PC-3 (cell line): ENCODE measurements around the gene CPS1. TPM values are rescaled to one million over a fixed set of nuclear protein-coding genes. Genes with fewer than 3 reads are reported as not detected.

Source experiments
- ATAC-seq: fragments of 200-7000 bp; cut with Tn5 transposase; 2 replicates; pipeline ENCODE4 v1.9.1; 2020; ENCODE audit warnings: mild to moderate bottlenecking, moderate library complexity
- Bru-seq: library from RNA; stranded (reverse); fragments of 400-500 nt; gene quantifications from one replicate; lab custom pipeline; 2021; lab: Mats Ljungman, UMichigan
- BruChase-seq, 2 experiments: library from RNA; stranded (reverse); fragments of 400-500 nt; gene quantifications; one replicate each; lab custom pipeline; 2021; lab: Mats Ljungman, UMichigan
- BruUV-seq: library from RNA; stranded (reverse); fragments of 400-500 nt; replicated peaks from 2 replicates; lab custom pipeline; 2021; lab: Mats Ljungman, UMichigan
- CTCF ChIA-PET: fragments of 300-600 bp; sonication (Branson Sonifier 250); formaldehyde crosslinking; loops from one replicate; lab custom pipeline; 2022; ENCODE audit warnings: antibody characterized with exemption; lab: Charles Lee
- POLR2A ChIA-PET: fragments of 300-600 bp; sonication (Branson Sonifier 250); formaldehyde crosslinking; loops from one replicate; lab custom pipeline; 2022; ENCODE audit warnings: antibody characterized with exemption; ENCODE audit not compliant: unreplicated experiment; lab: Charles Lee
- DNase-seq: peaks from one replicate; pipeline ENCODE4 v3.0.0-alpha.2; 2015
- H2AFZ ChIP-seq: fragments of 300-600 bp; sonication (generic); 2 replicates; pipeline ENCODE4 v1.6.0; 2016; ENCODE audit warnings: antibody characterized with exemption, low read length
- H3F3A ChIP-seq: fragments of 300-600 bp; sonication (generic); one replicate; pipeline ENCODE4 v1.6.0; 2017; ENCODE audit warnings: antibody characterized with exemption, low read length, control low read depth, mild to moderate bottlenecking; ENCODE audit not compliant: unreplicated experiment
- H3K27ac ChIP-seq: fragments of 300-600 bp; sonication (generic); 2 replicates; pipeline ENCODE4 v1.5.1; 2016; ENCODE audit warnings: mild to moderate bottlenecking, low read length
- H3K27me3 ChIP-seq: fragments of 300-600 bp; sonication (generic); 2 replicates; pipeline ENCODE4 v1.6.1; 2016; ENCODE audit warnings: low read length, mixed read lengths
- H3K36me3 ChIP-seq: fragments of 300-600 bp; sonication (generic); 2 replicates; pipeline ENCODE4 v1.6.1; 2016; ENCODE audit warnings: low read depth, mixed run types, low read length, mixed read lengths
- H3K4me1 ChIP-seq: fragments of 300-600 bp; sonication (generic); 2 replicates; pipeline ENCODE4 v1.5.1; 2016; ENCODE audit warnings: low read length; ENCODE audit not compliant: insufficient read depth
- H3K4me2 ChIP-seq: fragments of 300-600 bp; sonication (generic); 2 replicates; pipeline ENCODE4 v1.6.0; 2016; ENCODE audit warnings: low read length
- H3K4me3 ChIP-seq: fragments of 300-600 bp; sonication (generic); 2 replicates; pipeline ENCODE4 v1.5.1; 2016; ENCODE audit warnings: mild to moderate bottlenecking, low read length, mixed read lengths
- H3K79me2 ChIP-seq: fragments of 300-600 bp; sonication (generic); 2 replicates; pipeline ENCODE4 v1.6.1; 2017; ENCODE audit warnings: low read length, mixed read lengths
- H3K9ac ChIP-seq: fragments of 300-600 bp; sonication (generic); 2 replicates; pipeline ENCODE4 v1.6.0; 2016; ENCODE audit warnings: mild to moderate bottlenecking, low read length
- H3K9me2 ChIP-seq: fragments of 300-600 bp; sonication (generic); replicated peaks from 2 replicates; pipeline ENCODE4 v1.6.1; 2016; ENCODE audit warnings: mixed run types, low read length, mixed read lengths
- H3K9me3 ChIP-seq: fragments of 300-600 bp; sonication (generic); 2 replicates; pipeline ENCODE4 v1.6.1; 2016; ENCODE audit warnings: low read length, mixed read lengths
- H4K20me1 ChIP-seq: fragments of 300-600 bp; sonication (generic); 2 replicates; pipeline ENCODE4 v1.6.1; 2016; ENCODE audit warnings: low read length, mixed read lengths
- CTCF ChIP-seq: fragments of 300-600 bp; sonication (generic); conservative IDR thresholded peaks from 2 replicates; pipeline ENCODE4 v1.5.1; 2017; ENCODE audit warnings: antibody characterized with exemption, low read depth, mild to moderate bottlenecking, low read length
- EZH2 ChIP-seq: fragments of 300-600 bp; sonication (generic); IDR thresholded peaks from one replicate; pipeline ENCODE4 v1.6.1; 2017; ENCODE audit warnings: antibody characterized with exemption, mild to moderate bottlenecking, low read length; ENCODE audit not compliant: unreplicated experiment
- EZH2phosphoT487 ChIP-seq: fragments of 300-600 bp; sonication (generic); IDR thresholded peaks from 2 replicates; pipeline ENCODE4 v1.6.1; 2018; ENCODE audit warnings: mild to moderate bottlenecking, antibody characterized with exemption, low read length, borderline replicate concordance
- intact Hi-C: fragments of 100-400 bp; cut with micrococcal nuclease; formaldehyde crosslinking; loops from 2 replicates; pipeline ENCODE4 v1.9.0; 2023
- long read RNA-seq: library from polyadenylated mRNA; unstranded; transcript quantifications from one replicate; pipeline ENCODE4 v2.0.0, GENCODE V29; 2021; ENCODE audit not compliant: unreplicated experiment
- total RNA-seq: library from RNA; depleted of rRNA; stranded (reverse); fragments of >200 nt; gene quantifications from 2 replicates; pipeline ENCODE4 v1.2.3, GENCODE V29; 2014; rRNA removed

CPS1 gene
- 17.7 and 17.9 TPM in 2 replicates for total RNA-seq
- Bru-seq, nascent RNA = percentile 44 among the genes with signal in this experiment
- percentile 35 among the genes with signal in this experiment for BruChase-seq, experiment 1, labeled RNA remaining after a 6-hour chase
- percentile 36 among the genes with signal in this experiment for BruChase-seq, experiment 2, labeled RNA remaining after a 2-hour chase
- long read RNA-seq, partial matches to known transcripts = 2 of 7 reads
- long read RNA-seq, other reads (novel, unspliced or antisense) = 5 of 7 reads

GRCh38 chr2:210556329-210556980 lies at the start of gene CPS1:
Gene CPS1, plus strand, starts transcription at chr2:210556599. Its CDS starts 135 bp downstream, at chr2:210556734.
- H3K9me2 ChIP-seq = no peaks in the 10 kb centered on the region
- TF ChIP-seq CTCF = no peak
- TF ChIP-seq EZH2 = no peak
- TF ChIP-seq EZH2phosphoT487 = no peak
- H3K27ac ChIP-seq = no peak within 1 kb of the TSS
- H3K4me2 ChIP-seq = no peak within 1 kb of the TSS
- ChIA-PET CTCF (no interaction called here), POLR2A (no interaction called here)
- H2AFZ ChIP-seq = no peak within 1 kb of the TSS
- DNase-seq = no peak
- H3K9me3 ChIP-seq = no peaks in the 10 kb centered on the region
- no peaks in the 10 kb centered on the region for H3K36me3 ChIP-seq
- BruUV-seq = no TSS peak
- no peak for ATAC-seq
- no peak within 1 kb of the TSS for H3K9ac ChIP-seq
- no peaks in the 10 kb centered on the region for H3K27me3 ChIP-seq
- H3F3A ChIP-seq = no peaks in the 10 kb centered on the region
- H4K20me1 ChIP-seq = no peaks in the 10 kb centered on the region
- H3K4me3 ChIP-seq = no peak within 1 kb of the TSS
- no peaks in the 10 kb centered on the region for H3K79me2 ChIP-seq
- intact Hi-C loops = no loop called here
- no peaks in the 10 kb centered on the region for H3K4me1 ChIP-seq

GRCh38 chr2:210515911-210516310 lies 40.5 kb upstream of the CPS1 start:
- BruUV-seq = no TSS peak
- H2AFZ ChIP-seq = no peak overlapping the region
- CTCF ChIA-PET = no interaction called here

More at GRCh38 chr2:210515911-210516310, 40.5 kb upstream of the CPS1 start:
- no peaks in the 10 kb centered on the region for H3K36me3 ChIP-seq
- no peak overlapping the region for H3K4me3 ChIP-seq
- H3K9me3 ChIP-seq = no peaks in the 10 kb centered on the region
- H3K4me1 ChIP-seq = no peaks in the 10 kb centered on the region
- H3K9ac ChIP-seq = no peak overlapping the region
- DNase-seq (no peak), ATAC-seq (no peak)
- H3K9me2 ChIP-seq = no peaks in the 10 kb centered on the region
- H3K27ac ChIP-seq = no peak overlapping the region
- TF ChIP-seq CTCF (no peak), EZH2 (no peak)
- no peaks in the 10 kb centered on the region for H3K27me3 ChIP-seq
- POLR2A ChIA-PET = no interaction called here
- intact Hi-C loops = no loop called here
- no peak overlapping the region for H3K4me2 ChIP-seq
- no peaks in the 10 kb centered on the region for H3K79me2 ChIP-seq
- H4K20me1 ChIP-seq = no peaks in the 10 kb centered on the region; the same call in 1 of the 2 replicates
- no peaks in the 10 kb centered on the region for H3F3A ChIP-seq
